Keratinocyte (primary cell): ENCODE data around the gene FAM118B. TPM values are rescaled to one million over a fixed set of nuclear protein-coding genes. Genes with fewer than 3 reads are reported as not detected.

Source experiments
- DNase-seq: peaks from one replicate; pipeline ENCODE4 v3.0.0-alpha.2; 2011; ENCODE audit warnings: low read depth, missing footprints, low spot score
- FAIRE-seq: peaks from 2 replicates; lab custom pipeline; 2011; peaks lifted over from hg19 to GRCh38; lab: Jason Lieb, UNC
- H2AFZ ChIP-seq: 2 replicates; pipeline ENCODE4 v1.6.0; 2012; ENCODE audit warnings: low read length, control low read depth, inconsistent platforms; ENCODE audit not compliant: control insufficient read depth
- H3K27ac ChIP-seq: 2 replicates; pipeline ENCODE4 v1.5.1; 2011; ENCODE audit warnings: low read length; ENCODE audit not compliant: control insufficient read depth, insufficient read depth
- H3K27me3 ChIP-seq: 3 replicates; pipeline ENCODE4 v1.6.0; 2011; ENCODE audit warnings: low read length; ENCODE audit not compliant: control insufficient read depth, insufficient read depth; ENCODE audit errors: extremely low read depth
- H3K36me3 ChIP-seq, 2 experiments: 2 replicates in 1 of 2; 3 replicates in 1 of 2; pipeline ENCODE4 v1.5.1; 2011; ENCODE audit warnings: low read length in 2 of 2, mild to moderate bottlenecking in 1 of 2; ENCODE audit not compliant: control insufficient read depth in 2 of 2, insufficient read depth in 2 of 2; ENCODE audit errors: extremely low read depth in 1 of 2
- H3K4me1 ChIP-seq: 3 replicates; pipeline ENCODE4 v1.5.1; 2011; ENCODE audit warnings: low read length; ENCODE audit not compliant: control insufficient read depth, insufficient read depth; ENCODE audit errors: extremely low read depth
- H3K4me2 ChIP-seq: 3 replicates; pipeline ENCODE4 v1.6.0; 2011; ENCODE audit warnings: low read depth, low read length; ENCODE audit not compliant: control insufficient read depth, insufficient read depth; ENCODE audit errors: extremely low read depth
- H3K4me3 ChIP-seq, 3 experiments: fragments of 200-600 bp in 1 of 3; sonication (generic) in 1 of 3; 2 replicates in 2 of 3; 3 replicates in 1 of 3; pipeline ENCODE4 v1.5.1; 2011 to 2016; ENCODE audit warnings: low read length in 3 of 3, mild to moderate bottlenecking in 3 of 3, control low read depth in 2 of 3, inconsistent platforms in 1 of 3, low read depth in 1 of 3, mixed read lengths in 1 of 3, mixed run types in 1 of 3, moderate library complexity in 1 of 3; ENCODE audit not compliant: control insufficient read depth in 2 of 3, insufficient read depth in 2 of 3; ENCODE audit errors: extremely low read depth in 1 of 3
- H3K79me2 ChIP-seq: 2 replicates; pipeline ENCODE4 v1.6.0; 2012; ENCODE audit warnings: low read length; ENCODE audit not compliant: control insufficient read depth, insufficient read depth
- H3K9ac ChIP-seq: 3 replicates; pipeline ENCODE4 v1.6.0; 2011; ENCODE audit warnings: low read length; ENCODE audit not compliant: control insufficient read depth, insufficient read depth; ENCODE audit errors: extremely low read depth
- H3K9me1 ChIP-seq: 3 replicates; pipeline ENCODE4 v1.6.0; 2011; ENCODE audit warnings: low read length; ENCODE audit not compliant: control insufficient read depth, insufficient read depth; ENCODE audit errors: extremely low read depth
- H3K9me3 ChIP-seq: 2 replicates; pipeline ENCODE4 v1.5.1; 2012; ENCODE audit warnings: low read depth, low read length; ENCODE audit not compliant: control insufficient read depth
- H4K20me1 ChIP-seq: 3 replicates; pipeline ENCODE4 v1.6.0; 2011; ENCODE audit warnings: low read length; ENCODE audit not compliant: control insufficient read depth, insufficient read depth; ENCODE audit errors: extremely low read depth
- CTCF ChIP-seq, 3 experiments: IDR thresholded peaks in 1 of 3; conservative IDR thresholded peaks in 1 of 3; optimal IDR thresholded peaks in 1 of 3; 2 replicates in 2 of 3; 3 replicates in 1 of 3; pipeline versions ENCODE3 to v1.5.1; 2011; ENCODE audit warnings: low read length in 3 of 3, mild to moderate bottlenecking in 3 of 3, moderate library complexity in 2 of 3, control low read depth in 1 of 3, inconsistent platforms in 1 of 3; ENCODE audit not compliant: insufficient read depth in 2 of 3; ENCODE audit errors: extremely low read depth in 1 of 3
- EZH2 ChIP-seq: IDR thresholded peaks from one replicate; pipeline ENCODE4 v1.6.1; 2012; ENCODE audit warnings: inconsistent platforms, mild to moderate bottlenecking, low read length, moderate library complexity
- dilution Hi-C: fragments of 300-500 bp; cut with MboI; formaldehyde crosslinking; loops from one replicate; pipeline ENCODE4 v1.7.0; 2020; ENCODE audit warnings: low sequenced_read_pairs; ENCODE audit not compliant: extremely low pct_ligation_motif_present
- polyA plus RNA-seq, 5 experiments: library from polyadenylated mRNA; depleted of rRNA in 3 of 5; stranded (reverse) in 3 of 5; stranded (forward) in 1 of 5; unstranded in 1 of 5; fragments of >200 nt; gene quantifications; 1 replicate in 1 of 5; 2 replicates in 3 of 5; 3 replicates in 1 of 5; pipeline versions ENCODE4 v1.2.1 to v1.2.3, GENCODE V29; 2011 to 2012; ENCODE audit warnings: missing spikeins in 2 of 5, low read depth in 1 of 5, low replicate concordance in 1 of 5

The FAM118B gene
- polyA plus RNA-seq, 1 donor (not counting 4 experiments of a cell fraction or from before 2014, with no cell fraction given): 32.0 TPM

GRCh38 chr11:126194121-126194543 is 17.4 kb upstream of the FAM118B start:
- dilution Hi-C loops: no loop called here
- Histone ChIP-seq H2AFZ (no peak overlapping the region), H3K36me3 (peaks cover 22% of the 10 kb centered on the region in 2 experiments), H3K79me2 (no peaks in the 10 kb centered on the region), H3K27me3 (no peaks in the 10 kb centered on the region), H3K9me3 (no peaks in the 10 kb centered on the region), H3K9ac (no peak overlapping the region), H3K4me3 (no peak overlapping the region), H3K4me1 (peaks cover 9% of the 10 kb centered on the region), H3K4me2 (no peak overlapping the region), H4K20me1 (no peaks in the 10 kb centered on the region), H3K9me1 (no peaks in the 10 kb centered on the region), H3K27ac (no peak overlapping the region)
- FAIRE-seq: peak; percentile 46
- DNase-seq: no peak
- TF ChIP-seq CTCF (optimal IDR thresholded peaks at IDR 0.05 in 1 of 3, IDR thresholded peaks at IDR 0.05 in 1 of 3, conservative IDR thresholded peaks at IDR 0.05 in 1 of 3; ENCODE audit: extremely low read depth in 1 of 3, insufficient read depth in 2 of 3, low read length in 3 of 3) (peak; percentile 25 to 56 (median 55)), EZH2 (no peak)

- Histone ChIP-seq H3K9ac (no peak overlapping the region), H3K9me1 (no peaks in the 10 kb centered on the region), H2AFZ (no peak overlapping the region), H3K27me3 (no peaks in the 10 kb centered on the region), H3K4me1 (peaks cover 9% of the 10 kb centered on the region), H3K27ac (no peak overlapping the region), H3K4me2 (no peak overlapping the region), H3K9me3 (no peaks in the 10 kb centered on the region), H3K79me2 (no peaks in the 10 kb centered on the region), H3K4me3 (no peak overlapping the region), H4K20me1 (no peaks in the 10 kb centered on the region), H3K36me3 (peaks cover 22 to 25% of the 10 kb centered on the region in 2 experiments)
- TF ChIP-seq CTCF (optimal IDR thresholded peaks at IDR 0.05 in 1 of 3, IDR thresholded peaks at IDR 0.05 in 1 of 3, conservative IDR thresholded peaks at IDR 0.05 in 1 of 3; ENCODE audit: extremely low read depth in 1 of 3, insufficient read depth in 2 of 3, low read length in 3 of 3) (no peak), EZH2 (no peak)
- no peak for DNase-seq
- FAIRE-seq: no peak
- dilution Hi-C loops: no loop called here
Measured at GRCh38 chr11:126195119-126195518, 16.5 kb upstream of the FAM118B start.
